GM23338 (cell line): Measurements from ENCODE around the gene COA1. TPM values are rescaled to one million over a fixed set of nuclear protein-coding genes. Genes with fewer than 3 reads are reported as not detected.

Experiments used
- ATAC-seq: fragments of 200-7000 bp; cut with Tn5 transposase; 3 replicates; pipeline ENCODE4 v1.9.1; 2020
- DNase-seq: peaks from one replicate; pipeline ENCODE4 v3.0.0-alpha.2; 2015; ENCODE audit warnings: low spot score
- H2AFZ ChIP-seq: fragments of 200-600 bp; sonication (generic); 2 replicates; pipeline ENCODE4 v1.8.0; 2016; ENCODE audit warnings: antibody characterized with exemption, mild to moderate bottlenecking, moderate library complexity
- H3F3A ChIP-seq: fragments of 200-600 bp; sonication (generic); replicated peaks from 2 replicates; pipeline ENCODE4 v1.8.0; 2017; ENCODE audit warnings: antibody characterized with exemption, mixed run types, low read depth
- H3K27ac ChIP-seq: fragments of 200-600 bp; sonication (generic); 2 replicates; pipeline ENCODE4 v1.6.1; 2016; ENCODE audit warnings: low read depth
- H3K27me3 ChIP-seq: fragments of 200-600 bp; sonication (generic); 2 replicates; pipeline ENCODE4 v1.8.0; 2016; ENCODE audit warnings: mild to moderate bottlenecking, mixed run types, moderate library complexity; ENCODE audit not compliant: insufficient read depth
- H3K36me3 ChIP-seq: fragments of 200-600 bp; sonication (generic); 2 replicates; pipeline ENCODE4 v1.8.0; 2016; ENCODE audit warnings: mild to moderate bottlenecking; ENCODE audit not compliant: insufficient read depth
- H3K4me1 ChIP-seq: fragments of 200-600 bp; sonication (generic); 2 replicates; pipeline ENCODE4 v1.8.0; 2016; ENCODE audit warnings: mild to moderate bottlenecking, moderate library complexity; ENCODE audit not compliant: insufficient read depth
- H3K4me2 ChIP-seq: fragments of 200-600 bp; sonication (generic); 2 replicates; pipeline ENCODE4 v1.7.1; 2017; ENCODE audit warnings: mixed run types
- H3K4me3 ChIP-seq: fragments of 200-600 bp; sonication (generic); 2 replicates; pipeline ENCODE4 v1.6.1; 2016; ENCODE audit warnings: mixed run types
- H3K79me2 ChIP-seq: fragments of 200-600 bp; sonication (generic); replicated peaks from 2 replicates; pipeline ENCODE4 v1.8.0; 2017; ENCODE audit warnings: mild to moderate bottlenecking; ENCODE audit not compliant: insufficient read depth
- H3K9me2 ChIP-seq: fragments of 200-600 bp; sonication (generic); 2 replicates; pipeline ENCODE4 v1.8.0; 2017; ENCODE audit not compliant: insufficient read depth
- H4K20me1 ChIP-seq: fragments of 200-600 bp; sonication (generic); replicated peaks from 2 replicates; pipeline ENCODE4 v1.8.0; 2017; ENCODE audit warnings: mild to moderate bottlenecking; ENCODE audit not compliant: insufficient read depth
- H3K27ac Mint-ChIP-seq: 2 replicates; pipeline ENCODE4 v1.8.0; 2020; ENCODE audit warnings: inconsistent platforms, mild to moderate bottlenecking, moderate library complexity, mixed read lengths
- H3K27me3 Mint-ChIP-seq: 3 replicates; pipeline ENCODE4 v1.8.0; 2022; ENCODE audit warnings: low read depth, mild to moderate bottlenecking, moderate library complexity, mixed read lengths, inconsistent platforms; ENCODE audit not compliant: insufficient read depth, poor library complexity
- H3K36me3 Mint-ChIP-seq: 3 replicates; pipeline ENCODE4 v1.8.0; 2021; ENCODE audit warnings: low read depth, mild to moderate bottlenecking, inconsistent platforms, moderate library complexity, mixed read lengths
- H3K4me1 Mint-ChIP-seq: 3 replicates; pipeline ENCODE4 v1.8.0; 2020; ENCODE audit warnings: mild to moderate bottlenecking, inconsistent platforms, mixed read lengths
- H3K4me3 Mint-ChIP-seq: 3 replicates; pipeline ENCODE4 v1.8.0; 2021; ENCODE audit warnings: moderate library complexity, mild to moderate bottlenecking, inconsistent platforms, mixed read lengths
- H3K9me3 Mint-ChIP-seq: 3 replicates; pipeline ENCODE4 v1.8.0; 2020; ENCODE audit warnings: moderate library complexity, mild to moderate bottlenecking, inconsistent platforms, mixed read lengths
- CREB1 ChIP-seq: fragments of 250-450 bp; sonication (Bioruptor Pico); IDR thresholded peaks from 2 replicates; pipeline ENCODE4 v1.5.0; 2020; ENCODE audit warnings: low read depth, mild to moderate bottlenecking, moderate library complexity
- CTCF ChIP-seq, 2 experiments: fragments of 200-600 bp in 1 of 2; sonication (generic) in 1 of 2; conservative IDR thresholded peaks; 2 replicates each; pipeline versions ENCODE4 v1.5.1 to v1.6.1; 2016 to 2017; ENCODE audit warnings: antibody characterized with exemption in 2 of 2, low read depth in 2 of 2, mild to moderate bottlenecking in 2 of 2, moderate library complexity in 1 of 2
- ETS1 ChIP-seq: IDR thresholded peaks from 2 replicates; pipeline ENCODE4 v1.6.1; 2016; ENCODE audit warnings: antibody characterized with exemption
- EZH2 ChIP-seq: fragments of 200-600 bp; sonication (generic); IDR thresholded peaks from one replicate; pipeline ENCODE4 v1.8.0; 2017; ENCODE audit warnings: antibody characterized with exemption, mild to moderate bottlenecking, low read depth; ENCODE audit not compliant: unreplicated experiment
- EZH2phosphoT487 ChIP-seq: fragments of 200-600 bp; sonication (generic); IDR thresholded peaks from one replicate; pipeline ENCODE4 v1.8.1; 2018; ENCODE audit warnings: antibody characterized with exemption; ENCODE audit not compliant: unreplicated experiment
- JUNB ChIP-seq: IDR thresholded peaks from one replicate; pipeline ENCODE4 v1.6.1; 2016; ENCODE audit warnings: antibody characterized with exemption; ENCODE audit not compliant: unreplicated experiment
- NANOG ChIP-seq: IDR thresholded peaks from 2 replicates; pipeline ENCODE4 v1.6.1; 2016; ENCODE audit warnings: antibody characterized with exemption, borderline replicate concordance
- POLR2AphosphoS5 ChIP-seq: IDR thresholded peaks from 2 replicates; pipeline ENCODE4 v1.6.1; 2016; ENCODE audit warnings: antibody characterized with exemption, low read depth
- REST ChIP-seq: IDR thresholded peaks from one replicate; pipeline ENCODE4 v1.6.1; 2018; ENCODE audit warnings: antibody characterized with exemption; ENCODE audit not compliant: unreplicated experiment
- STAT1 ChIP-seq: IDR thresholded peaks from one replicate; pipeline ENCODE4 v1.6.1; 2016; ENCODE audit warnings: antibody characterized with exemption; ENCODE audit not compliant: unreplicated experiment
- ZNF114 ChIP-seq: fragments of 250-450 bp; sonication (Bioruptor Pico); IDR thresholded peaks from 2 replicates; pipeline ENCODE4 v1.5.0; 2020; ENCODE audit warnings: mild to moderate bottlenecking, moderate library complexity
- ZNF331 ChIP-seq: fragments of 250-450 bp; sonication (Bioruptor Pico); IDR thresholded peaks from 2 replicates; pipeline ENCODE4 v1.5.0; 2020; ENCODE audit warnings: low read depth, mild to moderate bottlenecking, moderate library complexity
- polyA plus RNA-seq: library from polyadenylated mRNA; unstranded; fragments of >200 nt; fragmentation: Nextera tagmentation; extraction: Ambion mirVana; gene quantifications from 2 replicates; pipeline ENCODE4 v1.2.1, GENCODE V29; 2016
- total RNA-seq: library from RNA; depleted of rRNA; stranded (reverse); fragments of >200 nt; shearing (Covaris generic); gene quantifications from 2 replicates; pipeline ENCODE4 v1.2.3, GENCODE V29; 2014
- TF ChIP-seq, protein P1 (sequence below): fragments of 250-450 bp; sonication (Bioruptor Pico); IDR thresholded peaks from 2 replicates; pipeline ENCODE4 v1.5.0; 2020; ENCODE audit warnings: mild to moderate bottlenecking, moderate library complexity

Gene COA1
- total and polyA plus RNA-seq, 2 experiments from 2014 or later: 156 to 158 TPM

DNA sequence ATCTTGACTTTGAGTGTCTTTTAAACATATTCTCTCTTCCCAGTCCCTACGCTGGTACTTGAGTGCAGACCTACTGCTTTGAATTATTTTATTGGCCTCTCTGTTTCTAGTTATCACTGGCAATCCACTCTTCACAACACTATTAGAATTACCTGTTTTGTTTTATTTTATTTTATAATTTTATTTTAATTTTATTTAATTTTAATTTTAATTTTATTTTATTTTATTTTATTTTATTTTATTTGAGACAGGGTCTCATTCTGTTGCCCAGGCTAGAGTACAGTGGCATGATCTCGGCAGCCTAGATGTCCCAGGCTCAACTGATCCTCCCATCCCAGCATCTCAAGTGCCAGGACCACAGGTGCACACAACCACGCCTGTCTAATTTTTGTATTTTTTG lies 139.6 kb downstream of the COA1 start:
- no peaks in the 10 kb centered on the region for H3K27me3 ChIP-seq
- peaks cover 16% of the 10 kb centered on the region for H3K4me1 Mint-ChIP-seq
- no peak for ATAC-seq

More for the DNA sequence above, 139.6 kb downstream of the COA1 start:
- Mint-ChIP-seq H3K4me3 (no peak overlapping the region), H3K9me3 (no peaks in the 10 kb centered on the region), H3K27ac (no peak overlapping the region), H3K27me3 (no peaks in the 10 kb centered on the region), H3K36me3 (no peaks in the 10 kb centered on the region)
- Histone ChIP-seq H3K79me2 (peaks cover 95% of the 10 kb centered on the region), H3K36me3 (no peaks in the 10 kb centered on the region), H4K20me1 (no peaks in the 10 kb centered on the region; the same call in 1 of the 2 replicates), H2AFZ (no peak overlapping the region), H3K9me2 (no peaks in the 10 kb centered on the region), H3K4me3 (no peak overlapping the region), H3F3A (no peaks in the 10 kb centered on the region), H3K27ac (no peak overlapping the region), H3K4me2 (no peak overlapping the region), H3K4me1 (peaks cover 5% of the 10 kb centered on the region)
- TF ChIP-seq ZNF114 (CRISPR knock-in tag) (no peak), CTCF (conservative IDR thresholded peaks at IDR 0.05; ENCODE audit: low read depth in 2 of 2) (no peak), JUNB (no peak), REST (no peak), ZNF331 (CRISPR knock-in tag) (no peak), EZH2 (no peak), NANOG (no peak), ETS1 (no peak), STAT1 (no peak), CREB1 (CRISPR knock-in tag) (no peak), EZH2phosphoT487 (no peak), POLR2AphosphoS5 (no peak)
- TF ChIP-seq, protein P1, sequence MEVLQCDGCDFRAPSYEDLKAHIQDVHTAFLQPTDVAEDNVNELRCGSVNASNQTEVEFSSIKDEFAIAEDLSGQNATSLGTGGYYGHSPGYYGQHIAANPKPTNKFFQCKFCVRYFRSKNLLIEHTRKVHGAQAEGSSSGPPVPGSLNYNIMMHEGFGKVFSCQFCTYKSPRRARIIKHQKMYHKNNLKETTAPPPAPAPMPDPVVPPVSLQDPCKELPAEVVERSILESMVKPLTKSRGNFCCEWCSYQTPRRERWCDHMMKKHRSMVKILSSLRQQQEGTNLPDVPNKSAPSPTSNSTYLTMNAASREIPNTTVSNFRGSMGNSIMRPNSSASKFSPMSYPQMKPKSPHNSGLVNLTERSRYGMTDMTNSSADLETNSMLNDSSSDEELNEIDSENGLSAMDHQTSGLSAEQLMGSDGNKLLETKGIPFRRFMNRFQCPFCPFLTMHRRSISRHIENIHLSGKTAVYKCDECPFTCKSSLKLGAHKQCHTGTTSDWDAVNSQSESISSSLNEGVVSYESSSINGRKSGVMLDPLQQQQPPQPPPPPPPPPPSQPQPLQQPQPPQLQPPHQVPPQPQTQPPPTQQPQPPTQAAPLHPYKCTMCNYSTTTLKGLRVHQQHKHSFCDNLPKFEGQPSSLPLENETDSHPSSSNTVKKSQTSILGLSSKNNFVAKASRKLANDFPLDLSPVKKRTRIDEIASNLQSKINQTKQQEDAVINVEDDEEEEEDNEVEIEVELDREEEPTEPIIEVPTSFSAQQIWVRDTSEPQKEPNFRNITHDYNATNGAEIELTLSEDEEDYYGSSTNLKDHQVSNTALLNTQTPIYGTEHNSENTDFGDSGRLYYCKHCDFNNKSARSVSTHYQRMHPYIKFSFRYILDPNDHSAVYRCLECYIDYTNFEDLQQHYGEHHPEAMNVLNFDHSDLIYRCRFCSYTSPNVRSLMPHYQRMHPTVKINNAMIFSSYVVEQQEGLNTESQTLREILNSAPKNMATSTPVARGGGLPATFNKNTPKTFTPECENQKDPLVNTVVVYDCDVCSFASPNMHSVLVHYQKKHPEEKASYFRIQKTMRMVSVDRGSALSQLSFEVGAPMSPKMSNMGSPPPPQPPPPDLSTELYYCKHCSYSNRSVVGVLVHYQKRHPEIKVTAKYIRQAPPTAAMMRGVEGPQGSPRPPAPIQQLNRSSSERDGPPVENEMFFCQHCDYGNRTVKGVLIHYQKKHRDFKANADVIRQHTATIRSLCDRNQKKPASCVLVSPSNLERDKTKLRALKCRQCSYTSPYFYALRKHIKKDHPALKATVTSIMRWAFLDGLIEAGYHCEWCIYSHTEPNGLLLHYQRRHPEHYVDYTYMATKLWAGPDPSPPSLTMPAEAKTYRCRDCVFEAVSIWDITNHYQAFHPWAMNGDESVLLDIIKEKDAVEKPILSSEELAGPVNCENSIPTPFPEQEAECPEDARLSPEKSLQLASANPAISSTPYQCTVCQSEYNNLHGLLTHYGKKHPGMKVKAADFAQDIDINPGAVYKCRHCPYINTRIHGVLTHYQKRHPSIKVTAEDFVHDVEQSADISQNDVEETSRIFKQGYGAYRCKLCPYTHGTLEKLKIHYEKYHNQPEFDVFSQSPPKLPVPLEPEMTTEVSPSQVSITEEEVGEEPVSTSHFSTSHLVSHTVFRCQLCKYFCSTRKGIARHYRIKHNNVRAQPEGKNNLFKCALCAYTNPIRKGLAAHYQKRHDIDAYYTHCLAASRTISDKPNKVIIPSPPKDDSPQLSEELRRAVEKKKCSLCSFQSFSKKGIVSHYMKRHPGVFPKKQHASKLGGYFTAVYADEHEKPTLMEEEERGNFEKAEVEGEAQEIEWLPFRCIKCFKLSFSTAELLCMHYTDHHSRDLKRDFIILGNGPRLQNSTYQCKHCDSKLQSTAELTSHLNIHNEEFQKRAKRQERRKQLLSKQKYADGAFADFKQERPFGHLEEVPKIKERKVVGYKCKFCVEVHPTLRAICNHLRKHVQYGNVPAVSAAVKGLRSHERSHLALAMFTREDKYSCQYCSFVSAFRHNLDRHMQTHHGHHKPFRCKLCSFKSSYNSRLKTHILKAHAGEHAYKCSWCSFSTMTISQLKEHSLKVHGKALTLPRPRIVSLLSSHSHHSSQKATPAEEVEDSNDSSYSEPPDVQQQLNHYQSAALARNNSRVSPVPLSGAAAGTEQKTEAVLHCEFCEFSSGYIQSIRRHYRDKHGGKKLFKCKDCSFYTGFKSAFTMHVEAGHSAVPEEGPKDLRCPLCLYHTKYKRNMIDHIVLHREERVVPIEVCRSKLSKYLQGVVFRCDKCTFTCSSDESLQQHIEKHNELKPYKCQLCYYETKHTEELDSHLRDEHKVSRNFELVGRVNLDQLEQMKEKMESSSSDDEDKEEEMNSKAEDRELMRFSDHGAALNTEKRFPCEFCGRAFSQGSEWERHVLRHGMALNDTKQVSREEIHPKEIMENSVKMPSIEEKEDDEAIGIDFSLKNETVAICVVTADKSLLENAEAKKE (CRISPR knock-in tag): no peak
- DNase-seq: no peak
